OCI-LY3 (cell line): Measurements from ENCODE around the gene SPPL2B.

ENCODE experiments used
- H2AFZ ChIP-seq: fragments of 200-600, 300-600 bp; shearing (Covaris generic); 2 replicates; pipeline ENCODE4 v1.6.0; 2014; ENCODE audit warnings: antibody characterized with exemption, low read depth, low read length
- H3K27ac ChIP-seq: fragments of 200-600, 300-600 bp; sonication (generic); 2 replicates; pipeline ENCODE4 v1.5.1; 2014; ENCODE audit warnings: mild to moderate bottlenecking, low read length, moderate library complexity, mixed read lengths
- H3K27me3 ChIP-seq: fragments of 200-600, 300-600 bp; sonication (generic); 2 replicates; pipeline ENCODE4 v1.6.1; 2014; ENCODE audit warnings: low read depth, low read length, mixed read lengths
- H3K36me3 ChIP-seq: fragments of 200-600, 300-600 bp; sonication (generic); replicated peaks from 2 replicates; pipeline ENCODE3; 2014; ENCODE audit warnings: low read depth, low read length, mixed read lengths
- H3K4me1 ChIP-seq: fragments of 300-600, 200-600 bp; sonication (generic); 2 replicates; pipeline ENCODE4 v1.6.1; 2014; ENCODE audit warnings: low read length, mixed read lengths
- H3K4me2 ChIP-seq: fragments of 200-600, 300-600 bp; sonication (generic); 2 replicates; pipeline ENCODE4 v1.6.1; 2014; ENCODE audit warnings: low read length, mixed read lengths
- H3K4me3 ChIP-seq: fragments of 300-600, 200-600 bp; sonication (generic); 2 replicates; pipeline ENCODE4 v1.5.1; 2014; ENCODE audit warnings: antibody characterized with exemption, mild to moderate bottlenecking, low read length, moderate library complexity
- H3K79me2 ChIP-seq: fragments of 300-600, 200-600 bp; shearing (Covaris generic); 2 replicates; pipeline ENCODE4 v1.6.1; 2014; ENCODE audit warnings: mild to moderate bottlenecking, low read length, mixed read lengths
- H3K9ac ChIP-seq: fragments of 300-600, 200-600 bp; shearing (Covaris generic); 2 replicates; pipeline ENCODE4 v1.6.0; 2014; ENCODE audit warnings: mild to moderate bottlenecking, low read length, moderate library complexity
- H3K9me3 ChIP-seq: fragments of 200-600, 300-600 bp; shearing (Covaris generic); 2 replicates; pipeline ENCODE4 v1.6.1; 2014; ENCODE audit warnings: low read length, mixed read lengths; ENCODE audit not compliant: insufficient read depth
- H4K20me1 ChIP-seq: fragments of 200-600, 300-600 bp; sonication (generic); 2 replicates; pipeline ENCODE4 v1.6.1; 2016; ENCODE audit warnings: low read length, mixed read lengths; ENCODE audit not compliant: insufficient read depth
- CTCF ChIP-seq: fragments of 200-600, 300-600 bp; sonication (generic); IDR thresholded peaks from 2 replicates; pipeline ENCODE4 v1.5.1; 2014; ENCODE audit warnings: antibody characterized with exemption, low read length, low read depth
- EZH2phosphoT487 ChIP-seq: fragments of 200-600 bp; shearing (Covaris generic); IDR thresholded peaks from 2 replicates; pipeline ENCODE4 v1.6.1; 2018; ENCODE audit warnings: antibody characterized with exemption, mixed run types, low read depth

Gene SPPL2B

GRCh38 chr19:2315818-2316353, 12.6 kb upstream of the SPPL2B start:
- no peaks in the 10 kb centered on the region for H3K79me2 ChIP-seq
- no peak overlapping the region for H3K9ac ChIP-seq
- no peaks in the 10 kb centered on the region for H3K4me1 ChIP-seq
- no peak overlapping the region for H3K4me3 ChIP-seq
- no peaks in the 10 kb centered on the region for H4K20me1 ChIP-seq
- 0 out of 2 replicates have a peak overlapping the region, but pooled peaks have one; percentile 20 for H2AFZ ChIP-seq
- H3K9me3 ChIP-seq: peaks cover 8% of the 10 kb centered on the region; the same call in 1 of the 2 replicates
- peaks cover 12% of the 10 kb centered on the region for H3K27me3 ChIP-seq
- H3K4me2 ChIP-seq: no peak overlapping the region; the same call in 1 of the 2 replicates
- H3K27ac ChIP-seq: no peak overlapping the region
- peaks cover 1% of the 10 kb centered on the region for H3K36me3 ChIP-seq
- no peak for TF ChIP-seq EZH2phosphoT487
- peak; percentile 70 for TF ChIP-seq CTCF

GRCh38 chr19:2317300-2317699, 11.2 kb upstream of the SPPL2B start:
- Histone ChIP-seq H3K4me1 (no peaks in the 10 kb centered on the region), H3K9me3 (peaks cover 8% of the 10 kb centered on the region; the same call in 1 of the 2 replicates), H3K79me2 (no peaks in the 10 kb centered on the region), H3K4me2 (no peak overlapping the region), H3K4me3 (no peak overlapping the region), H3K27me3 (peaks cover 12% of the 10 kb centered on the region), H2AFZ (no peak overlapping the region), H3K27ac (no peak overlapping the region), H3K9ac (no peak overlapping the region), H3K36me3 (peaks cover 5% of the 10 kb centered on the region), H4K20me1 (no peaks in the 10 kb centered on the region)
- no peak for TF ChIP-seq EZH2phosphoT487
- no peak for TF ChIP-seq CTCF

DNA sequence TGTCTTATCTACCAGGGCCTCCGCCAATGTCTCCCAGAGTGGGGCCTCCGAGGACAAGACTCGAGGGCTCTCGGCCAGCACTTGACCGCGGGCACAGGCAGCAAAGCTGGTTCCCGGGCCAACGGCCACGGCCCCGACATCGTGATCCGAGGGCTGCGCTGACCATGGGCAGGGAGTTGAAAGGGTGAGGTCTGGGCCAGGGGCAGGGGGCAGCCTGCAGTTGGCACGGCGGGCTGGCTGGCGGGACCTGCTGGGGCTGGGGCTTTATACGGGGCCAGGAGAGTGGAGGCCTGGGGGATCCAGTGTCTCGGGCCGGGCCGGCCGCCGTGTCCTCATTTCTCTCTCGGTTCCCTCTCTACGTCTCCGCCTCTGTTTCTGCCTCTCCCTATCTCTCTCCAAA, 10.7 kb upstream of the SPPL2B start:
- H3K4me3 ChIP-seq: no peak overlapping the region
- no peak overlapping the region for H2AFZ ChIP-seq
- TF ChIP-seq EZH2phosphoT487 (no peak), CTCF (no peak)
- no peaks in the 10 kb centered on the region for H3K79me2 ChIP-seq
- no peak overlapping the region for H3K9ac ChIP-seq
- H3K27ac ChIP-seq: no peak overlapping the region
- peaks cover 12% of the 10 kb centered on the region for H3K27me3 ChIP-seq
- H3K4me2 ChIP-seq: no peak overlapping the region
- peaks cover 5% of the 10 kb centered on the region for H3K36me3 ChIP-seq
- H4K20me1 ChIP-seq: no peaks in the 10 kb centered on the region
- peaks cover 8% of the 10 kb centered on the region; the same call in 1 of the 2 replicates for H3K9me3 ChIP-seq
- H3K4me1 ChIP-seq: no peaks in the 10 kb centered on the region

DNA sequence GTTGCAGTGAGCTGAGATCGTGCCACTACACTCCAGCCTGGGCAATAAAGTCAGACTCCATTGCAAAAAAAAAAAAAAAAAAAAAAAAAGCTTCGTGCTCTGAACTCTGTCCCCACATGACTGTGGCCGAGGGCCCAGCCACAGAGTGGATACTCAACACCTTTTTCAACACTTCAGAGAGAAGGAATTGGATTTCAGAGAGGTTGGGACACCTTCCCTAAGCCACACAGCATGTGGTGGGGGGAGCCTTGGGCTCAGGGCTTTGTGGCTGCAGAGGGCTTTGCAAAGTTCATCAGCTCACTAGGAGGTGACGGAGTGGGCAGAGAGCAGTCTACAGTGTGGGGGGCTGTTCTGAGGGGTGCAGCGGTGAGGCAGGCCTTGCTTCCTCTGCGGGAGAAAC, 9.6 kb upstream of the SPPL2B start:
- peaks cover 12% of the 10 kb centered on the region for H3K27me3 ChIP-seq
- no peak overlapping the region for H3K4me2 ChIP-seq
- peaks cover 11% of the 10 kb centered on the region for H3K36me3 ChIP-seq
- H3K4me1 ChIP-seq: no peaks in the 10 kb centered on the region
- no peak overlapping the region for H3K9ac ChIP-seq
- TF ChIP-seq EZH2phosphoT487: no peak
- no peak for TF ChIP-seq CTCF
- H3K4me3 ChIP-seq: no peak overlapping the region
- H4K20me1 ChIP-seq: no peaks in the 10 kb centered on the region
- peaks cover 8% of the 10 kb centered on the region; the same call in 1 of the 2 replicates for H3K9me3 ChIP-seq
- H3K79me2 ChIP-seq: no peaks in the 10 kb centered on the region
- no peak overlapping the region for H3K27ac ChIP-seq
- no peak overlapping the region for H2AFZ ChIP-seq
